IPS-NIHi7 (cell line): ENCODE measurements around the gene VPS13C.

Source experiments
- DNase-seq: peaks from one replicate; pipeline ENCODE4 v3.0.0; 2012; ENCODE audit warnings: mixed read lengths; ENCODE audit errors: extremely low spot score

The VPS13C gene

DNA sequence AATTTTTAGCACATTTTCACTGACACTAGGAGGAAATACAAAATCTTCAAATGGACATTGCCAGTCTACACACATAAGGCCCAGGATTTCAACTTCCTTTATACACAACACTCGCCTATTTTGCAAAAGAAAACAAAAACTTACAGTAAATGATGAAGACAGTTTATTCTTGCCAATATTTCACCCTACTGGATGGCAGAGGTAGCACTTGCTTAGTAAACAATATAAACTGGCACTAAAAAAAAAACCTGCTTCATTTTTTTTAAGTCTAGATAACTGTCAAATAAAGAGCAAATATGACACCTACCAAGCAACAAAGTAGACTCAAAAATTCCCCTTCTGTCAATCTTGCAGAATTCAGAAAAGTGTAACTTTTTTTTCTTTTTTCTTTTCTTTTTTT is 204.0 kb downstream of the VPS13C start:
- no peak for DNase-seq

- no peak for DNase-seq
These were observed 207.1 kb downstream of the VPS13C start for GRCh38 chr15:61853195-61853594.

- DNase-seq = no peak
These were observed 208.3 kb downstream of the VPS13C start for GRCh38 chr15:61851955-61852354.

DNA sequence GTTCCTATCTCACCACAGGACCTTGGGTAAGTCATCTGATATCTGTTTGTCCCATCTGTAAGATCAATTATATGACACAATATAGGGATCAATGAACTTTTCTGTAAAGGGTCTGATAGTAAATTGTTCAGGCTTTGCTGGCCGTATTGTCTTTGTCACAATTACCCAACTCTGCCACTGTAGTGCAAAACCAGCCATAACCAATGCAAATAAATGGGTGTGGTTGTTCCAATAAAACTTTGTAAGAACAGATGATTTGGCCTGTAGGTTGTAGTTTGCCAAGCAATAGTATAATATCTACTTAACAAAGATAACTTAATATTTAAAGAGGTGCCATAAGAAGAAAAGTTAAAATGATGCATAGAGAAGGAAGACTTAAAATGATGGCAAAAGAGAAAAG is 210.8 kb downstream of the VPS13C start:
- DNase-seq = no peak

DNA sequence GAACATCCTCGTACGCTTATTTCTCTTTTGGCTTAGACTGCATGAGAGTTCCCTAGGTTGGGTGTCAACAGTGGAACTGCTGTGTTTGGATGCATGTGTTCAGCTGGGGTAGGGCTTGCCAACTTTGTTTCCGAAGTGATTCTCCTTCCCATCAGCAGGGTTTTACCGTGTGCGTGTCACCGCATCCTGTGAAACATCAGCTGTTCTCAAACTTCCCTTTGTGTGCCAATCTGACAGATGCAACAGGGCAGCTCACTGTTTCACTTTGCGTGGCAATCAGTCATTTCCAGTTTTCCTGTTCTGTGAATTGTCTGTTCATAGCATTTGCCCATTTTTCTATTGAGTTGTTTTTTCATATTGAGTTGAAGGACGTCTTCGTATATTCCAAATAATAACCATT is 218.8 kb downstream of the VPS13C start:
- no peak for DNase-seq

DNA sequence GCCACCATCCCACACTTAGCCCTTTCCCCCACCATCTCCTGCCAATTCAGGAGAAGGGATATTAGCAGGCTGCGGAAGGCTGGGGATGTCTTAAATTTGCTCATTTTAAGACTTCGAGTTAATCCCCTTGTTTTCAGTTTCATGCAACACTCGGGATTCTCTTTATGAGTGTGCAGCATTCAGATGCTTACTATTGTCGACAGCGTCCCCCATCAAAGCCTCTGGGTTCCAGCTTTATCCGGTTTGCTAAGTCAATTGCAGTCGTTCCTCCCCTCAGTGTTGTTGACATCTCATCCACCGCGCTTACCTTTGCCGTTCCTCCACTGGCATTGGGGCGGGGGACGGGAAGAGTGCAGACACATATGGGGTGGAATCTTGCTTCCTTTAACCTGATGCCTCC is 220.2 kb downstream of the VPS13C start:
- DNase-seq = no peak

GRCh38 chr15:61839546-61839945 is 220.7 kb downstream of the VPS13C start:
- no peak for DNase-seq

- peak; percentile 87 for DNase-seq
These were observed 224.6 kb downstream of the VPS13C start for GRCh38 chr15:61835496-61836106.

DNA sequence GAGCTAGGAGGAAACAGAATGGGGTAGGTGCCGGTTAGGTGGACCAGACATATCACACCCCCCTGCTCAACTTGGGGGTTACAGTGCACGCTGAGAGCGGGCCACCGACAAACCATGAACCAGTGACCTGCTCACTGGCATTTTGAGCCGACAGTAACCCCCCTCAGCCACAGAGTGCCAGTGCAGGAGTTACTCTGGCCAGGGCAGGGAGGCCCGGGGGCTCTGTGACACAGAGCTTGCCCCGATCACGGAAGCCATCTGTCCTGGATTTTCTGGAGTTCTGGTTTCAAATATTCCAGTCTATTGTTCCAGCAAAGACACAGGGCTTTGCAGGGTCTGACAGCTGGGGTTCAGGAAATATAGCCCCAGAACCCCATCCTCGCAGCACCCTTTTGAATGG is 225.2 kb downstream of the VPS13C start:
- DNase-seq = no peak

- DNase-seq = peak; percentile 75
These were observed 226.1 kb downstream of the VPS13C start for GRCh38 chr15:61834076-61834697.

- DNase-seq = no peak
These were observed 228.0 kb downstream of the VPS13C start for GRCh38 chr15:61832223-61832622.

GRCh38 chr15:61831505-61831921 is 228.7 kb downstream of the VPS13C start:
- DNase-seq = peak; percentile 33

DNA sequence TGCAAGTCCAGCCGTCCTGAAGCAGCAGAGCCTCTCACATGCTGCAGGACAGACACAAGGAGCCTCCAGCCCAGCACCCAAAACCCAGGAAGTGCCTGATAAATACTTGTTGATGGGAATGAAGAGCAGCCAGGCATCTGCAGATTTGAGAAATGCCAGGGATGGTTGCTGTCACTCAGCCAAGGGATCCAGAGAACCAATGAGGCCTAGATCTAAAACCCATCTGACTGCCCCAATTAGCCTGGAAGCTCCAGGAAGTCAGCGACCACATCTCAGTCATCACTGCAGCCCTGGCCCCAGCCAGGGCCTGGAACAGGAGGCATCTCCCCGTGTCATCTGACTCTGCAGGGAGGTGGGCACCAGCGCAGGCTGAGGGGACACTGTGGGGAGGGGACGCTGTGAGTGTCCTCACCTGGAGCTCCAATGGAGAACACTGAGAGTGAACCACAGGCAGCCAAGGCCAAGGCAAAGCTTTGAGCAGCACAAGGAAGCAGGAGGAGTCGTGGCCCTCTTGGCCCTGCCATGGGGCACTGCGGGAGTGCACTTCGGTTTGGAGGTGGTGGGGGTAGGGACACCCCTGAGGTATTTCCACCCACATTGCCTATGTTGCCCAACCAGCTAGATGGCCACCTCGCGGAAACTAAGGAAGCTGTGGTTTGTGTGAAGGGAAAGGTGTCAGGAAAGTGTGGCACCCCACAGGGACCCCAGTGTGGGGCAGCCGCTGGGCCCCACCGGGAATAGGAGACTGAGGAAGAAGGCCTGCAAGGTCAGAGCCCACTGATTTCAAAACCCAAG is 229.5 kb downstream of the VPS13C start:
- DNase-seq = no peak

GRCh38 chr15:61829514-61829889 is 230.7 kb downstream of the VPS13C start:
- no peak for DNase-seq

DNA sequence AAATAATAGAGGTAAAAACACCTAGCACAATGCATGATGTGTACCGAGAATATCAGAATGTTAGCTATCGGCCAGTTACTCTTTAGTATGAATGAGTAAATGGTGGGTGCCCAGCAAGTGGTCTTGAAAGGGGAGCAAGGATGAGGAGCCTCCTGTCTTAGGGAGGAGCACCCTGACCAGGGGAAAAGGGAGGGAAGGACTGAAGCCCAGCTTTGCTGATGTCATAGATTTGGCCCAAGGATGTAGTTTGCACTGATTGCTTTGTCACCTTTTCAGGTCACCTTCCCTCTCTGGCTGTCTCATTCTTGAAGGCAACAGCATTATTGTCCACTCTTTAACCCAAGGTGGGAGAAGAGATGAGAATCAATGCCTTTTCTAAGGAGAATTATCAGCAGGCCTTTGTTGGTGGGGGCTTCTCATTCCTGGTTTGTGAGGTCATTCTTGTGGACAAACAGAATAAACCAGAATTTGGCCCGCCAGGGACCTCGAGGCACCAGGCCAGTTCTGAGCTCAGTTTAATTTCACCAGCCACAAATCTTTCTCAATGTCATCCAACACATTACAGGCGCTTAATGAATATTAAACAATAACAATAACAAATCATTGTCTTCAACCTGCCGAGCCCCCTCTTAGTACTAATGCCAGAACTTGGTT is 231.3 kb downstream of the VPS13C start:
- DNase-seq = no peak

- DNase-seq = peak; percentile 38
These were observed 232.2 kb downstream of the VPS13C start for GRCh38 chr15:61828008-61828407.

- no peak for DNase-seq
These were observed 233.1 kb downstream of the VPS13C start for GRCh38 chr15:61827131-61827530.

DNA sequence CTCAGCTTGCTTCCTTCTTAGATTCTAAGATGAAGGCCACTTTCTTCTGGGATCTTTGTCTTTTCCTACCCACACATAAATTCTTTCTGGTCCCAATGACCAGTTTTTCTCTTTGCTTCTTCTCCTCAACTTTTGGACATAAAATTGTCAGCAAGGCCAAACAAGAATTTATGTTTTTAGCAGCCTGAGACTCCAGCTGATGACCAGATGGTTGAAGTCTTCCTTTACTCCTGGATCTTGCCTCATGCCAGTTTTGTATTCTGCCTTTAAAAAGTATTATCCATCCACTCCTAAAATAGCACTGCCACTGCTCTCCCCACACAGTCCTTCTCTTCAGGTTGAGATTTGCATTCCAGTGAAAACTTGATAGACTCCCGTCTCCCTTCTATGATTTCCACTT is 236.0 kb downstream of the VPS13C start:
- DNase-seq = no peak

DNA sequence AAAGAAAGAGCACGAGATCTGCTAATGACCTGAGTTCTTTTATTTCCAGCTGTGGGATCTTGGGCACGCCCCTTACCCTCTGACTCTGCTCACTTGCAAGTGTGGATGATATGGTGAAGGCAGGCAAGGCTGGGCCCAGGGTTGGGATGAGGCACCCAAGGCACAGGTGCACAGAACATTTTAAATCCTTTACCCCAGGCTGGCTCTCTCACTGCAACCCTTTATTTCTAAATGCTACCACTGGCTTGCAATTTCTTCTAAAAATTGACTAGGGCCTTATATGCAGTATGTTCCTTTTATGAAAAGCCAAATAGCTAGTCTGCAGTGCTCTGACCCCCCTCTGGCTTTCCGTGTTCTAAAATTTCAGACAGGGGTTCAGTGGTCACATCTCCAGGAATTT is 237.7 kb downstream of the VPS13C start:
- no peak for DNase-seq

GRCh38 chr15:61820951-61821350 is 239.3 kb downstream of the VPS13C start:
- DNase-seq = no peak

- DNase-seq = no peak
These were observed 240.0 kb downstream of the VPS13C start for GRCh38 chr15:61820212-61820611.

- no peak for DNase-seq
These were observed 240.9 kb downstream of the VPS13C start for GRCh38 chr15:61819386-61819785.

DNA sequence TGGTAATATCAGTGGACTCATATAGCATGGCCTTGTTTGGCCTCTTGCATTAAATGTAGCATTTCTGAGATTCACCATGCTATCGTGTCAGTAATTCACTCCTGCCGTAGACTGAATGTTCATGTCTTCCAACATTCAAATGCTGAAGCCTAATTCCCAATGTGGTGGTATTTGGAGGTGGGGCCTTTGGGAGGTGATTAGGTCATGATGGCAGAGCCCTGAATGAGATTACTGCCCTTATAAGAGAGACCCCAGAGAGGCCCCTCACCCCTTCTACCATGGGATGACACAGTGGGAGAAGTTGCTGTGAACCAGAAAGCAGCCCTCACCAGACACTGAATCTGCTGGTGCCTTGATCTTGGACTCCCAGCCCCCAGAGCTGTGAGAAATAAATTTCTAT is 241.4 kb downstream of the VPS13C start:
- DNase-seq = no peak
